GM23338 (cell line): ENCODE data around the gene SERP1.

Experiments used
- CREB1 ChIP-seq: fragments of 250-450 bp; sonication (Bioruptor Pico); IDR thresholded peaks from 2 replicates; pipeline ENCODE4 v1.5.0; 2020; ENCODE audit warnings: low read depth, mild to moderate bottlenecking, moderate library complexity
- EZH2 ChIP-seq: fragments of 200-600 bp; sonication (generic); IDR thresholded peaks from one replicate; pipeline ENCODE4 v1.8.0; 2017; ENCODE audit warnings: antibody characterized with exemption, mild to moderate bottlenecking, low read depth; ENCODE audit not compliant: unreplicated experiment
- EZH2phosphoT487 ChIP-seq: fragments of 200-600 bp; sonication (generic); IDR thresholded peaks from one replicate; pipeline ENCODE4 v1.8.1; 2018; ENCODE audit warnings: antibody characterized with exemption; ENCODE audit not compliant: unreplicated experiment
- NANOG ChIP-seq: IDR thresholded peaks from 2 replicates; pipeline ENCODE4 v1.6.1; 2016; ENCODE audit warnings: antibody characterized with exemption, borderline replicate concordance
- POLR2AphosphoS5 ChIP-seq: IDR thresholded peaks from 2 replicates; pipeline ENCODE4 v1.6.1; 2016; ENCODE audit warnings: antibody characterized with exemption, low read depth
- TF ChIP-seq, protein P1 (sequence below), 2 experiments: fragments of 200-600 bp in 1 of 2; sonication (generic) in 1 of 2; conservative IDR thresholded peaks; 2 replicates each; pipeline versions ENCODE4 v1.5.1 to v1.6.1; 2016 to 2017; ENCODE audit warnings: antibody characterized with exemption in 2 of 2, low read depth in 2 of 2, mild to moderate bottlenecking in 2 of 2, moderate library complexity in 1 of 2

GRCh38 chr3:150582620-150583019 is 36.3 kb upstream of the SERP1 start:
- TF ChIP-seq POLR2AphosphoS5 = no peak
- TF ChIP-seq, protein P1, sequence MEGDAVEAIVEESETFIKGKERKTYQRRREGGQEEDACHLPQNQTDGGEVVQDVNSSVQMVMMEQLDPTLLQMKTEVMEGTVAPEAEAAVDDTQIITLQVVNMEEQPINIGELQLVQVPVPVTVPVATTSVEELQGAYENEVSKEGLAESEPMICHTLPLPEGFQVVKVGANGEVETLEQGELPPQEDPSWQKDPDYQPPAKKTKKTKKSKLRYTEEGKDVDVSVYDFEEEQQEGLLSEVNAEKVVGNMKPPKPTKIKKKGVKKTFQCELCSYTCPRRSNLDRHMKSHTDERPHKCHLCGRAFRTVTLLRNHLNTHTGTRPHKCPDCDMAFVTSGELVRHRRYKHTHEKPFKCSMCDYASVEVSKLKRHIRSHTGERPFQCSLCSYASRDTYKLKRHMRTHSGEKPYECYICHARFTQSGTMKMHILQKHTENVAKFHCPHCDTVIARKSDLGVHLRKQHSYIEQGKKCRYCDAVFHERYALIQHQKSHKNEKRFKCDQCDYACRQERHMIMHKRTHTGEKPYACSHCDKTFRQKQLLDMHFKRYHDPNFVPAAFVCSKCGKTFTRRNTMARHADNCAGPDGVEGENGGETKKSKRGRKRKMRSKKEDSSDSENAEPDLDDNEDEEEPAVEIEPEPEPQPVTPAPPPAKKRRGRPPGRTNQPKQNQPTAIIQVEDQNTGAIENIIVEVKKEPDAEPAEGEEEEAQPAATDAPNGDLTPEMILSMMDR (conservative IDR thresholded peaks at IDR 0.05; ENCODE audit: low read depth in 2 of 2) = no peak
- no peak for TF ChIP-seq NANOG
- TF ChIP-seq EZH2 = no peak
- TF ChIP-seq EZH2phosphoT487 = no peak
- TF ChIP-seq CREB1 (CRISPR knock-in tag) = no peak
